Psoas muscle (tissue), 8 donors: ENCODE measurements around the gene EIPR1. TPM values are rescaled to one million over a fixed set of nuclear protein-coding genes. Genes with fewer than 3 reads are reported as not detected.

Experiments used
- ATAC-seq, 4 donors: fragments of 200-7000 bp; cut with Tn5 transposase; one replicate each; pipeline ENCODE4 v1.9.1; 2020; ENCODE audit warnings: moderate library complexity in 3 of 4, mild to moderate bottlenecking in 2 of 4
- DNase-seq, 2 donors: peaks; one replicate each; pipeline ENCODE4 v3.0.0-alpha.2; 2020
- H3K27ac ChIP-seq: fragments of 200-600 bp; one replicate; pipeline ENCODE4 v1.8.0; 2022
- H3K27me3 ChIP-seq, 3 donors: fragments of 200-600 bp in 1 of 3; one replicate each; pipeline versions ENCODE4 v1.6.1 to v1.8.0; 2013 to 2022; ENCODE audit warnings: low read length in 2 of 3, mild to moderate bottlenecking in 2 of 3, moderate library complexity in 1 of 3; ENCODE audit not compliant: insufficient read depth in 3 of 3
- H3K36me3 ChIP-seq, 2 donors: fragments of 200-600 bp in 1 of 2; one replicate each; pipeline versions ENCODE4 v1.6.1 to v1.8.0; 2013 to 2022; ENCODE audit warnings: low read depth in 1 of 2, mild to moderate bottlenecking in 1 of 2, moderate library complexity in 1 of 2; ENCODE audit not compliant: insufficient read depth in 1 of 2
- H3K4me1 ChIP-seq: fragments of 200-600 bp; one replicate; pipeline ENCODE4 v1.8.0; 2022
- H3K4me3 ChIP-seq: fragments of 200-600 bp; one replicate; pipeline ENCODE4 v1.8.0; 2022; ENCODE audit warnings: mild to moderate bottlenecking
- H3K9me3 ChIP-seq: fragments of 200-600 bp; one replicate; pipeline ENCODE4 v1.8.0; 2022
- CTCF ChIP-seq: fragments of 200-600 bp; IDR thresholded peaks from one replicate; pipeline ENCODE4 v1.8.0; 2022; ENCODE audit warnings: antibody characterized with exemption
- WGBS, 3 donors: extraction: QIAGEN DNeasy Blood & Tissue Kit; methylation state at CpG; one replicate each; pipeline versions ENCODE4 v1.1.6 to v1.1.7; 2013; 5-methylcytosine and 5-hydroxymethylcytosine counted together
- intact Hi-C, 2 donors: fragments of 100-400 bp; cut with DNase I; formaldehyde crosslinking; loops; one replicate each; pipeline versions ENCODE4 v1.11.0 to v1.14.2; 2022
- polyA plus RNA-seq, 3 donors: library from polyadenylated mRNA; stranded (reverse); fragments of 200-250 nt; gene quantifications; one replicate each; pipeline ENCODE4 v1.2.3, GENCODE V29; 2013
- total RNA-seq, 4 donors: library from RNA; stranded (reverse); fragmentation: NEBNext Ultra II Directional in 2 of 4; extraction: Animal tissue kit (Norgen Biotek cat#: 25700) in 2 of 4; gene quantifications; one replicate each; pipeline versions ENCODE4 v1.2.1 to v1.2.4, GENCODE V29; 2021 to 2023
- donor health status: healthy with polysubstance abuse.
- donor health status: DM: no; HTN: no; CAD: no; lungs with moderate emphysema.
- donor health status: Bipolar disorder and iron deficiency.
- donor health status: healthy.
- donor health status: DM: yes; HTN: yes; CAD: no.
- donor health status: DM: no; HTN: no; CAD: no.
- donor health status: DM: no; HTN: no; CAD: no.
- donor health status: DM: yes; HTN: yes; CAD: no.

The EIPR1 gene
- total and polyA plus RNA-seq, 7 donors = 9.7 to 42.1 (median 12.5) TPM

DNA sequence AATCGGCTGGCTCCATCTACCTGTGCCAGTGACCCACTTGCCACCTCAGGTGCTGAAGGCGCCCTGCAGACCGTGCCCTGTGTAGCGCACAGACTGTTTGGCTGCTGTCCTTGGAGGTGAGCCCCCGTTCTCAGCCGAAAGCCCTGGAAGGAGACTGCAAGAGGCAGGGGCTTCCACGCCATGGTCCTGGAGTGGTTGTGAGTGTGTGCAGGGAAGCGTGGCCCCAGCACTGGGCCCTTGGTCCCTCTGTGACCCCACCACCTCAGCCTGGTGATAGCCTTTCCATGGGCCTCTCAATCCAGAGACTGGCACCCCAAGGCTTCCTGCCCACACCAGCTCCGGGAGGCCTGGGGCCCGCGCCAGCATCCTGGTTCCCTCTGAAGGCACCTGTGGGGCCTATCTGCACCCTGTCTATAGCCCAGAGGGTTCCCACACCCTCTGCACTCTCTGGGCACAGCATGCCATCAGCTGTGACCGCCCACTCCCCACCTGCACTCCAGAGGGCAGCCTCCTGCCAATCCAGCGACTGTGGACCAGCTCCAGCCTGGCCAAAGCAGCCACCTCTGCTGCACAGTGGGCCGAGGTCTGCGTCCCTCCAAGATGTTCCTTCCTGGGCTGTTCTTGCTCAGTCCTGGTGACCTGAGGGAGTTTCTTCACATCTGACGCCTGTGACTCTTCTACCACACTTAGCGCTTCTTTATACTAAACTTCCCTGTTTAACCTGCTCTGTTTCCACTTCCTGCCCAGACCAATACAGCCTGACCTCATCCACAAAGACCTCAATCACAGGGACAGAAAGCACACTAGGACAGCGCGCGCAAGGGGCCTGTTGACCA, 109.5 kb downstream of the EIPR1 start:
- no peaks in the 10 kb centered on the region for H3K4me1 ChIP-seq
- H3K36me3 ChIP-seq = no peaks in the 10 kb centered on the region
- H3K27me3 ChIP-seq = no peaks in the 10 kb centered on the region
- peaks cover 4% of the 10 kb centered on the region for H3K9me3 ChIP-seq
- intact Hi-C loops = no loop called here
- ATAC-seq (no peak), DNase-seq (no peak)
- WGBS, 3 donors = 94 to 97% (median 96%) methylated on average over 20 of the region's 20 CpGs
- no peak overlapping the region for H3K4me3 ChIP-seq
- H3K27ac ChIP-seq = no peak overlapping the region
- no peak for TF ChIP-seq CTCF

DNA sequence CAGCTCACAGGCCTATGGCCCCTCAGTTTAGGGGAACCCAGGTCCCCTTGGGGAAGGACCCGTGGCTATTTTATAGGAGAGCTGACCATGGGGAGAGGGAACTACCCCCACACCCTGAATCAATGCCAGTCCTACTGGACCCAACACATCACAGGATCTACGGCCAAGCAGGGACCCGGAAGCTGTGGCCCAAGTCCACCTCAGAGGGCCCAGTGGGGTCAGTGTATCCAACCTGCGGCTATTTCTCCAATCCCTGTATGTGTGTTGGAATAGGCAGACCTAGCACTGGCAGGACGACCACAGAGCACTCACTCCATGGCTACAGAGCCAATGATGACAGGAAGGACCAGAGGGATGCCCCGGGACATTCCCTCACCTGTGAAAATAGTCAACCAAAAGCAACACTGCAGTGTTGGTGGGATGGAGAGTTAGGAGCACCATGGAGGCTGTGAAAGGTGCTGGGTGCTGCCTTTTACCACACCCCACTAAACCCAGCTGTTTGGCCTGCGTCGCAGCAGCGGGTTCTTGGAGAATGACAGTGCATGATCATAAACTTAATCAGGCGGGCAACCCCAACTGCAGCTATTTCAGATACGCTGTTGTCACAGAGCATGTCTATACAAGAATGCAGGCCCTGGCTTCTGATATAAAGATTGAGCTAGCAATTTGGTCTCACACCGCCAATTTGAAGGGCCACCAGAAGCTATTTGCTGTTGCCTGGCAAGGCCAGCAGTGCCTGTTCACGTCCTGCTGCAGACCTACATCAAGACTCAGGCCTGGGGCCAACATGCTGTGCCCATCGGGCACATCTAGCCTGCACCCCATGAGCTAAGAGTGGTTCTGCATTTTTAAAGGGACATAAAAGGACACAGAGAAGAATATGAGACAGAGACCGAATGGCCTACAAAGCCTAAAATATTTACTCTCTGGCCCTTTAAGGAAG, 110.4 kb downstream of the EIPR1 start:
- TF ChIP-seq CTCF = no peak
- Histone ChIP-seq H3K9me3 (peaks cover 2% of the 10 kb centered on the region), H3K36me3 (no peaks in the 10 kb centered on the region), H3K27me3 (no peaks in the 10 kb centered on the region), H3K27ac (no peak overlapping the region), H3K4me3 (no peak overlapping the region), H3K4me1 (no peaks in the 10 kb centered on the region)
- intact Hi-C loops = no loop called here
- 76 to 85% (median 77%) methylated on average over 15 of the region's 15 CpGs for WGBS, 3 donors
- no peak for ATAC-seq
- DNase-seq = no peak

DNA sequence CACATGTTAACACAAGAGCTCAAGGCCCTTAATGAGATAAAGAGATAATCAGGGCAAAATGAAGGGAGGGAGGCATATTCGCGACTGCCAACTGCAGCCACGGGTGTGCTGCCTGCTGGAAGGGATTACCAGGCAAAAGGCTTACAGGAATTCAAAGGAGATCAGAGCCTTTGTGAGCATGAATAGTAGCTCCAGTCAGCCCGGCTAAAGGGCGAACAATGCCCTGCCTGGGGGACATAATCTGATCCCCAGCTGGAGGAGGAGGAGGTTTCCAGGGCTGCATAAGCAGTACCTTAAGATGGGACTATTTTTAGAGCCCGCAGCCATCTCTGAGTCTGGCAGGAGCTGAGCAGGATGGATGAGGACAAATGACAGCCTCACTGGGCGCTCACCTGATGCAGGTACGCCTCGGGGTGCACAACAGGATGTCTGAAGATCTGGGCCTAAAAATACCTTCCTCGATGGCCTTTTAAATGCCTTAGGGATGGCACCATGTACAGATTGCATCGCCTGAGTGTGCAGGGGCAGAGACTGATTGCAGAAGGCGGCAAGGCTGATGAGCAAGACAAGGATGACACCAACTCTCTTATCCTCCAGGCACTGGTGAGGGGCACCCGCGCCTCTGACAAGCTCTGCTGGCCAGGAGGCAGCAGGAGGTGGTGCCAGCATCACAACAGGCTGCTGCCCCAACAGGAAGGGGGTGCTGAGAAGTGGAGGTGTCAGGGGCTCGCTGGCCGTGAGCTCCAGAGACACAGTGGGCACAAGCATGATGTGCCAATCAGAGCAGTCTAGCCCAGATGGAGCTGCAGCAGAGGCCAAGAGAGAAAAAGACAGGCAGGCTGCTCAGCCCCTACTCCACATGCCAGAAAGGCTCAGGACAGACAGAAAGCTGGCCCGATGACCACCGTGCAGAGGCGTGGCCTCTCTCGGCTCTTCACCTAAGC, 111.4 kb downstream of the EIPR1 start:
- no peak for TF ChIP-seq CTCF
- ATAC-seq (no peak), DNase-seq (no peak)
- Histone ChIP-seq H3K9me3 (no peaks in the 10 kb centered on the region), H3K4me3 (no peak overlapping the region), H3K27ac (no peak overlapping the region), H3K36me3 (no peaks in the 10 kb centered on the region), H3K4me1 (no peaks in the 10 kb centered on the region), H3K27me3 (no peaks in the 10 kb centered on the region)
- intact Hi-C loops = no loop called here
- WGBS, 3 donors = 68 to 79% (median 75%) methylated on average over 20 of the region's 20 CpGs

- intact Hi-C loops = no loop called here
- Histone ChIP-seq H3K27me3 (no peaks in the 10 kb centered on the region), H3K4me1 (no peaks in the 10 kb centered on the region), H3K9me3 (no peaks in the 10 kb centered on the region), H3K4me3 (no peak overlapping the region), H3K27ac (no peak overlapping the region), H3K36me3 (no peaks in the 10 kb centered on the region)
- no peak for TF ChIP-seq CTCF
- ATAC-seq = no peak
- WGBS, 3 donors = 92 to 93% (median 92%) methylated on average over 8 of the region's 8 CpGs
- DNase-seq = no peak
Observed at GRCh38 chr2:3265471-3265870, 112.1 kb downstream of the EIPR1 start.
